GM18517 (cell line): ENCODE results near the gene GFRA1.

ENCODE experiments used
- ATAC-seq: cut with Tn5 transposase; IDR thresholded peaks from one replicate; pipeline ENCODE4 v1.9.1; 2021; ENCODE audit warnings: mild to moderate bottlenecking, moderate library complexity; ENCODE audit not compliant: unreplicated experiment

The GFRA1 gene

DNA sequence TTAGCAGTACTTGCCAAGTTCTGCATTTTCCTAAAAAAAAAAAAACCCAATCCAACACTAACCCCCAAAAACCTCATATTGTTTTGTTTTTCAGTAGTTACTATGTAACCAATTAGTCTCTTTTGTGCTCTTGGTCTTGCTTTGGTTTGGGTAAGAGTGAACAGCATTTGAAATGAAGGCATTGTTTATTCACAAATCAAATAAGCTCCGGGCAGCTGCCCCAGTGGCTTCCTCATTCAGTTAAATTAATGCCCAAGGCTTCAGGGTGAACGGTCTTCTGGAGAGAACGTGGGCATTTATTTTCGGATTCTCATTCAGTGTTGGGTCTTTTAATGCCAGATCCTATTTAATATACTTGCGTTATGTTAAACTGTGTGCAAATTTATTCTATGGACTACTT is 108.7 kb downstream of the GFRA1 start:
- no peak for ATAC-seq

DNA sequence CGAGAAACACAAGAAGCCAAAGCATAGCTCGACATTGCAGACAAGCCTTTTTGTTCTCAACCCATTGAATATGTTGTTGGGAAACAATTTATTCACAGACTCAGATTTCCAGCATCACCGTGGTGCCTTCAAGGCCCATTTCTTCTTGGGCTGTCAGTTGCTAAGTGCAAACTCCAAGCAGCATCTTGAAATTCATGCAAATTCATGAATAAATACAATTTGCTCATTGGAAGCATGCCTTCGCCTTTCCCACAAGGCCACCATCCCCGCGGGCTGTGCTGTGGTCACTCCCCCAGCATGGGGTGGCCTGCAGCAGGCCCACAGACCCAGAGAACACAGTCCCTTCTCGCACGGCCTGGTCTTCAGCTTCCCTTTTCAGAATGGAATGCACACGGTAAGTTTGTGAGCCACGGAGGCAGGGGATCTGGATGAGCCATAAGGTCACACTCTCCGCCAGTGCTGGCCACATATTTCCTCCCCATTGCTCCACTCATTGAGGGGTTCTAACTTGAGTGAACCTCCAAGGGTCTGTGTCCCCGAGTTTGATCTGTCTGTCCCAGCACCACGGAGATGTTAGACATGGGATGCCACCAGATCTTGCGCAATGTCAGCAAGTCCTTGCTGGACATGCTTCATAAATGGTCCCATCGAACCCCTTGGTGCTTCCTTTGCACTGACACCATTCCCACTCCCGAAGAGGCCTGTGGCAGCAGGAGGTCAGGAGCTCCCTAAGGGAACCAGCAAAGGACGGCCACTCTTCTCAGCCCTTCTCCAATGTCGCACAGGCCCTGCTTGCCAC is 109.5 kb downstream of the GFRA1 start:
- ATAC-seq: no peak

DNA sequence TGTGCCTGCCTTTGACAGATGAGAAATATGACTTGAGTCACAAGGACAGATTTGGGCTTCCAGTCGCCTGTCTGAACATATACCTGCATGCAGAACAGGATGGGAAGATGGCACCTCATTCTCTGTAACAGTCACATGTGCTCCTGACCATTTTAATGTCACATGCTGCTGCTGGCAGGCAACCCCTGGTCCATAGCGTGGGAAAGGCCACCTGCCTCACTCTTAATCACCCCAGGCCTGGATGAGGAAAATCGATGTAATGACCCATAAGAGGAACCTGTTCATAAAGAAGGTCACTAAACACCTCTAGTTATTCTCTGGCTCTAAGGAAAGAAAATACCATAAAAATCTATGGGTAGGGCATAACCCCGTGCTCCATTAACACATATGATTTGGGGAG is 110.2 kb downstream of the GFRA1 start:
- no peak for ATAC-seq

DNA sequence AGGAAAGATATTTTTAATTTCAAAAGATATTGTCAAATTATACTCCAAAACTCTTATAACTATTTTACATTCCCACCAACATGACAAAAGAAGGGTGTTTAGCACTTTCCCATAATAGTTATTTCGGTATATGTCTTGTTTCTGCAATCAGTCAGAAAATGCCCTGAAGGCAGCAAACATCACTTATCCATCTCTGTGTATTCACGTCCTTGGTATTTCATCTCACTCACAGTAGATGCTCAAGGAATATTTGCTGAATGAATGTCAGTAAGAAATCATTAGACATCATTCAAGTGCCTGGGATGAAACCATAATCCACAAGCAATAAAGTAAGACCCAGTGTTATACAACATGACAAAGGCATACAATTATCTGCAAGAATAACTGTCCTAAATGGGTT is 112.7 kb downstream of the GFRA1 start:
- ATAC-seq: no peak

DNA sequence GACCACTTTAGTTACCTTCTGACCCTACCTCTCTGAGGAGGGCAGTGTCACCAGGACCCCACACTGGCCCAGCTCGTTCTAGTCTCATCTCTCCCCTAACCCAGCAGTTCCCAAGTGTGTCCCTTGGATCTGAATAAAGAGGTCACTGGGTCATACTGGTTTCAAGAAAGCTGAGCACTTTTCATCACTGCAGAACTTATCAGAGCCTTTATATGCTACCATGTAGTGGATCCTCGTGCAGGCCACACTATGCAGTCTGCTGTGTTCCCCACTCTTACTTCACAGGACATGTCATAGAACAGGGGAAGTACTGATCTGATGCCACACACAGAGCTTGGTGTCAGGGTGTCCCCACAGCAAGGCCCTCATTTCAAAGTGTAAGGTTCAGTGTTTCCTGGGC is 113.8 kb downstream of the GFRA1 start:
- ATAC-seq: no peak

DNA sequence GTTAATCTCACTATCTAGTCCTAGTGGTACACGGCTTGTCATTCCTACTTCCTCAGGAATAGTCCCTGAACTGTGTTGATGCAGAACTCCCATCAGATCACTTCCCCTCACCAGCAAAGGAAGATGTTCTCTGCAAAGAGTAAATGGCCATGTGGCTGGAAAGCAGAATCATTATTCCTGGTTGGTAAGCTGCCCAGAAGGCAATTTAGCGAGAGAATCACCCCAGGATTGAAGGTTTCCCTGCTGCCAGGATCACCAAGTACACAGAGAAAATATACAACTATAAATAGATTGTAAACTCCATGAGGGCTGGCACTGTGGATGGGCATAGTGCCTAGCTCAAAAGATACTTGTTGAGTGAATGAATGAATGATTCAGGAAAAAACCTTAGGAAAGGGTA is 115.0 kb downstream of the GFRA1 start:
- no peak for ATAC-seq

DNA sequence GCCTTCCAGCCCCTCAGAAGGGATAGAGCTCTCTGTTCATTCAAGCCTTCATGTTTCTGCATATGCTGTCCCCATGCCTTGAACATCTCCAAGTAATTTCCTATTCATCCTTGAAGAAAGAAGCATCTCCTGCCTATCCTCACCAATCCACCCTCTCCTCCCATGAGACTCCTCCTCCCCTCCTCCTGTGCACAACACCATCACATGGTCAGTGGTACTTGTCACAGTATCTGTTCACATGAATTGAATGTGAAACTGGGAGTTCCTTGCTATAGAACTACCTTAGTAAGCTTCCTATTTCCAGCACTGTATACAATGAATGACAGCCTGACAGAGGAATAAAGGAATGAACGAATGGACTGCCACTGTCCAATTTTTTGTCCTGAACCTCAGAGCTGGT is 115.5 kb downstream of the GFRA1 start:
- no peak for ATAC-seq

DNA sequence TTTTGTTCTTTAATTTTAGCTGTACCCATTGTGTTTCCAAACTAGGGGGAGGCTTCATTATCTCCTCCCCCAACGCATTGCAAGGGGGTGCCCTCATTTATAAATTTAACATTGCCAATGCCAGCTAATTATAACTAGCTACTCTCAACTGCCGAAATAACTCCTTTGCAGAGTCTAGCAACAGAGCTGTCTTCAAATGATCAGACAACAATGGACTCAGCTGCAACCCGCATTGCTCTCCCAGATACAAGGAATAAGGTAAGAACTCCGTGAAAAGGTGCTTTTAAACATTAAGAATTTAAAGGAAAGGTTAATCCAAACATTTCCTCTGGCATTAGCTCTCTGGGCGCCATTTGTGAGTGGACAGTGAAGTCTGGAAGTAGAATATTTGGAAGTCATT is 116.2 kb downstream of the GFRA1 start:
- no peak for ATAC-seq

DNA sequence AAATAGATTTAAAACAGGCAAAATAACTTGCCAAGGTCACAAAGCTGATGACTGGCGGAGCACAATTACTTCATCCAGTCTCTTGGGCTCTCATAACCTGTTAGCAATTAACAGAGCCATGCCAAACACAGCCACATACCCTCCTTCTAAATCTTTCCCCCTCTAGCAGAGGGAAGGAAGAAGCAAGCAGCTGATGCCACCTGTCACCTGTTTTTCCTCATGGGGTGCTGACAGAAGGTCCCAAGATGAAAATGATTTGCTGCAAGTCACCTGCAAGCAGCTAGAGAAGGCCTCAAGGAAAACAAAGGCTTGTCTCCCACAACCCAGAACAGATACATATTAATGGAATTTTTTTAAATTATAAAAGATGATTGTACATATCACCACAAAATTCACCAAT is 117.8 kb downstream of the GFRA1 start:
- ATAC-seq: no peak

DNA sequence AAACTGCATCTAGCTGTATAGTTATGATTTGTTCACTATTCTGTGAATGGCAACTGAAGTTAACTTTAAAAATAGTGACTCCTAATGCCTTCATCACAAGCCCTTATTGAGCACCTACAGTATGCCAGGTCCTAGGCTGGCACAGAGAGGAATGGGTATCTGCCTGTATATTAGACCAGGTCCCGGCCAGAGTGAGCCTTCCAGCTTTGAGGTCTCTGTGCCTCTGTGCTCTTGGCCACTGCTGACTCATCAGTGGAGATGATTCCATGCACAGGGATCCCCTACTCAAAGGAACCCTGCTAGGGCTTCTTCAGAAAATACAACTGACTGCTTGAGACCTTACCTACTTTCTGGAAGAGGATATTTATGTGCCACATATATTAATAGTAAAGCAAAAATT is 118.4 kb downstream of the GFRA1 start:
- no peak for ATAC-seq

DNA sequence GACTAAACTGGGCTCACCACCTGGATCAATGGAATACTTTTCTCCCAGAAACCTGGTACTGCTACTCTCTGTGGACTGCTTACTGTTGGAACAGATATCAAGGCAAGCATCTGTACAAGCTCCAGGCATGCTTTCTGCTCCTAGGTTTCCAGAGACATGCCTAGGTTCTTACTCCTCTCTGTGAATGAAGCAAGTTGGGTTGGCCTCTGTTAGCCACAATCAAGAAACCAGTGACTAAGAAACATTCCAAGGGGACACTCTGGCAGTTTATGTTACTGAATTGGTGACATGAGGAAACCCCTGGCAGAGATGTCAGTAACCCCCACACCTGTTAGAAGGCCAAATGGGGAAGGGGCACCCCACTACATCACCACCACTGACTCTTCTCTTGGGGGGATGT is 121.9 kb downstream of the GFRA1 start:
- no peak for ATAC-seq

DNA sequence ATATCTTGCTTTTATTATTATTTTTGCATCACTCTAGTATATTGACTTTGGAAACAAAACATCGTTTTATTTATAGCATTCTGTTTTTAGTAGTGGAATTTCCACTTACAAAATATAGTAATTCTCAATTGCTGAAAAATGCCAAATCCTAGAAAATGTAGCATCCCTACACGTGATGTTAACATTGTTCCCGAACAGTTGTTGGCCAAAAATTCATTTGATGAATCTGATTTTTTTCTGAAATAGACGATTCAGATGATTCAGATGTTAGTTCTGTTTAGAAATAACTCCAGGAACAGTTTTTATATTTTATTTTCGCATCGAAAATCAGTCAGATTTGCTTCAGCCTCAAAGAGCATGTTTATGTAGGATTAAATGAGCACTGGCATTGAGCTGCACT is 122.4 kb downstream of the GFRA1 start:
- no peak for ATAC-seq

DNA sequence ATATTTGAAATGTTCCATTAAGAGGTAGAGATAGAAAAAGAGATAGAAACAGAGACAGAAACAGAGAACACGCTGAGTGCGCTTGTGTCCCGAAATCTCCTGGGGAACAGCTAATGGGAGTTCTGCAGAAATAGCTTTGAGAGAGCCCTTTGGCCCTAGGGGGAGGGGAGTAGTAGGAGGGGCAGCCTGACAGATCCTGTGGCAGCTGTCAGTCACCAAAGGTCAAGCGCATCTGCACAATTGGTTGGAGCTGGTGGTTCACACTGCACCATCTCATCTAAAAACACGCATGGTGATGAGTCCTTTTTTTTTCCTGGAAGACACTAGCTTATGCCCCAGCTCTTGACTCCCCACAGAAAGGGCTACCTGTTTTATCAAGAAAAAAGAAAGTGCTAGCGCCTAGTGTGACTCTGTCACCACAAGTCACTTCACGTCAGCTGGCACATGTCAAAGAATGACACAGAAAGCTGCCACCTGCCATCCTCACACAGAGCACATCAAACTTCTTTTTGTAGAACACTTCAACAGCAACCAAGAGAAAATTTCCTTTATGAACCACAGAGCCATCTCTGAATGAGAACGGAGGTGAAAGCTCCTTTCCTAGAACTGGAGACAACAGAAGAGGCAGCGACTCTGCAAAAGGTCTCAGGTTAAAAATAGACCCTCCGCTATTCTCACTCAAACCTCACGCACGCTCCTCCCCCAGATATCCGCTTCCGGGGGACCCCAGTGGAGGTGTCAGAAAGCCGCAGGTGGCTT is 125.7 kb downstream of the GFRA1 start:
- ATAC-seq: no peak

DNA sequence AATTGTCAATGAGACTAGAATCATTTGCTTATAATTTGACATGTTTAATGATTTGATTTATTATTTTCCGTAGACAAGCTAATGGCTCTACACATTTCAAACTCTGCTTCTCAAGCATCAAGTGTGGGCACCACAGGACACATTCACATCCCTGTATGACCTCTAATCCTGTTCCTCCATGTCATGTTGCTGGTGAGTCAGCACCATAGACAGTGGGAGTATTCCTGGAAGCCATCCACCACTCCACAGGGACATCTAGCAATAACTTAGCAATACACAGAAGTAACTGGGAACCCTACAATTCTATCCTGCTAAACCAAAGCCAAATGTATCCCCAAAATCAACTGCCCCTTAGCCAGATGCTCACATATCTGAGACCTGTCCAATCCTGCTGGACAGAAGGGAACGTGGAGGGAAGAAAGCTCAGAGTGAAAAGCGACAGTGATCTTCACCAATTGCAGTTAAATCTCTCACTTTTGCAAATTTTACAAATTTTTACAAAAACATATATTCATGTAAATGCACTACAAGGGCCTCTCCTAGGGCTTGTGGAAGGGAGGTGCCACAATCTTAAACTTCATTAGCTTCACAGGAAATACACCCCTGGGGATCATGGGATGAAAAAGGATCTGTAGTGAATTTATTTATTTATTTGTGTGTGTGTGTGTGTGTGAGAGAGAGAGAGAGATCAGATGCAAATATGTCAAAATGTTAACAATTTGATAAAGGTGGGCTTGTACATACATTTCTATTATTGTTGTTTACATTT is 126.5 kb downstream of the GFRA1 start:
- ATAC-seq: no peak

DNA sequence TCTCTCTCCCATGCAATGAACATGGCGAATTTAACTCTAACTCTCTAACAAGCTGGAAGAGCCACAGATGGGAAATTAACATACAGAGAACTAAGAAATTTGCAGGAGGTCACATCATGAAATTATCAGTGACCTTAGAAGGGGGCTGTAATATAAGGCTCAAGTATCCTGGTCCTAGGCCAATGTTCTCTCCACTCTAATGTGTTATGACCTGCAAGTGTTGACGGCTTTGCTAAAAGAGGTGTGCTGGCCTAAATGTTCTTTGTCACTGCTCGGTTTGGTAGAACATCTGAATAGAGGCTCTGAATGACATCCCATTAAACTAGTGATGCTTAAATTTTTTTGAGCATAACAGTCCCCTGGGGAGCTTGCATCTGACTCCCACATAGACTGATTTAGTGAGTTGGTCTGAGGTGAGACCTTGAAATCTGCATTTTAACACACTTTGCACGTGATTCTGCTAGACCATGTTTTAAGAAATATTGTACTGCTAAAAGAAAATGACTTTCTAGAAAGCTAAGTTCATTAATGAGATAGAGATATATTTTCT is 129.3 kb downstream of the GFRA1 start:
- no peak for ATAC-seq

DNA sequence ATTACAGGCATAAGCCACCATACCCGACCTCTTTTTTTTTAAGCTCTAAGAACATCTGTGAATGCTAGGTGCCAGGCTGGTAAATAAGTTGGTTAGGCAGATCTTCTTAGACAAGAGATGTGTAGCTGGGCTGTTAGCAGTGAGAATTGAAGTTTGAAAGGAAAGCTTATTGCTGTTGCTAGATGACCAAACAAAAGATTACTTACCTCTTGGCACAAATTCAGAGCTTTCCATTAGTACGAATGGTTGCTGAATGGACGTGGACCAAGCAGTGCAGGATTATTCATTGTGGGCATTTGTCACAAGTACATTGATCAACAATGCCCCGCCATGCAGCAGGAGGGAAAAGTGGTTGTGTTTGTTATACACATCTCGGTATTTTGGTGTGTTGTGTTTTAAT is 131.2 kb downstream of the GFRA1 start:
- ATAC-seq: no peak

DNA sequence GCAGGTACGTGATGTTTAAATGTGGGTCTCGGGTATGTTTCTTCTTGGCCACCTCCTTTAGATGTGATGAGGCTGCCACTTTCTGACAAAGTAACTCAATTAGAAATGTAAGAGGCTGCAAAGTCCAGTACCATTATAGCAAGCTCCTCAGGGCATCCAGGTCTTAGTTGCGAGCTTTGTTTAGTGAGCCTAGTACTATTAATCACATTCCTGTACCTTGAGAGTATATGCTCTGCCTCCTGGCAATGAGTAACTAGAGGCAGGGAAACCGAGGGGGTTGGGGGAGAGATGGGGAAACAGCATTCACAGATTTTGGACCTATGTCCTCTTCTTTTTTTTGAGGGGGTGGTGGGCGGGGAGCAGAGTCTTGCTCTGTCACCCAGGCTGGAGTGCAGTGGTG is 131.8 kb downstream of the GFRA1 start:
- no peak for ATAC-seq

DNA sequence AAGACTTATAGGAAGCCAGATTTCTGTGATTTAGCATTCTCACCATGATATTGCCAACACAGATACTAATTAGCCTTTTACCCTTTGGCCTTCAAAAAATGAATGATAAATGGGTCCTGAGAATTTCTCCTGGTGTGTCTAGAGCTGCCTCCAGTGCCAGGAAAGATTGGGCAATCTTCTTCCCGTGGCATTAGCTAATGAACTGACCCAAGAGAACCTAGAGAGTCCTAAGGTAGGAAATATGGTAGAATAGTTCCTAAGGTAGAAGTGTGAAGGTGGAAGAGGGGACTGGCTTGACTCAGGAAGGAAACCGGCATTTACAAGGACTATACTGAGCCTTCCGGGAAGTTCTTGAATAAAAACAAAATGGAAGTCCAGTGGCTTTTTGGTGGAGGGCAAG is 133.1 kb downstream of the GFRA1 start:
- no peak for ATAC-seq

DNA sequence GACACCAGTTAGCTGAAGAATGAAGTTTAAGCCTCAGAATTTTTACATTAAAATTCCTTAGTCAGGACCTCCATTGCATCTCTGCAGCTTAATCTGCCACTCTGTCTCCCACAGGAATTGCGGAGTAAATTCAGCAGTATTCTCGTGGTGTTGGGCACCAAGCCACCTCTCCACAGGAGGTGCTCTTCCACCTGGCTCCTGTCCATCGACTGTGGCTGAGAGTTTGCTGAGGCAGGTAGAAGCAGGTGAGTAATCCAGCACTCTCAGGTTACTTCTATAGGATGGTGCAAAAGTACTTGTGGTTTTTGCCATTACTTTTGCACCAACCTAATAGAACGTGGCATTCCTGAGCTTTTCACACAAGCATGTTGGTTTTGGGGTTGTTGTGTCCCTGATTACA is 134.1 kb downstream of the GFRA1 start:
- no peak for ATAC-seq

DNA sequence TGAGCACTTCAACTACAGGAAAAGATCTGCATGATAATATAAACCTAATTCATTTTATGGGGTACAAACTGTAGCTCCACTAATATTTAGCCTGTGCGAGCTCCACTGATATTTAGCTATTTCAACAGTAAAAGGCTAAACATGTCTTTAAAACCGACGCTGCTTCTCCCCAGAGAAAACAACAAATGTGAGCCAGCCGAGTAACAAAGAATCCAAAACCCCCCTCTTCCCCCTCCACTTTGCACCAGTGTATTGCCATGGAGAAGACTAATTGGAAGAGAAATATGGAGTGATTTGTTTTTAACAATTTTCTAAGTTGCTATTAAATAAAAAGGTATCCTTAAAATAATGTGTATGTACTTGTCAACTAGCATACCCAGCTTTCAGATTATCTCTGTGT is 136.7 kb downstream of the GFRA1 start:
- no peak for ATAC-seq

DNA sequence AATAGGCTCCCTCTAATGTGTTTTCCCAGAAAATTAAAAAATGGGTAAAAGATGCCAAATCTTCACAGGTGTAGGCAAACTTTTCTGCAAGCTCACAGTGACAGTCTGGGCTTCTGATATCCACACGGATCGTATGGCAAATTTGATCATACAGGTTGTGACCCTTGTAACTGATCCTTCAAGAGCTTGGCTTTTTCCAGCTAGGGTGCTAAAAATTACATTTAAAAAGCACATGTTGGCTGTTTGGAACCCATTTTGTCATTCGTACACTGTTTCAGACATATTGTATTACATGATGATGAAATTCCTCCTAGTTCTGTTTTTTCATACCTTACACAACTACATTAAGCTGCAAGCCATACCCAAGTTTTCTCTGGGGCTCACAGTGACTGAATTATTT is 138.7 kb downstream of the GFRA1 start:
- no peak for ATAC-seq

DNA sequence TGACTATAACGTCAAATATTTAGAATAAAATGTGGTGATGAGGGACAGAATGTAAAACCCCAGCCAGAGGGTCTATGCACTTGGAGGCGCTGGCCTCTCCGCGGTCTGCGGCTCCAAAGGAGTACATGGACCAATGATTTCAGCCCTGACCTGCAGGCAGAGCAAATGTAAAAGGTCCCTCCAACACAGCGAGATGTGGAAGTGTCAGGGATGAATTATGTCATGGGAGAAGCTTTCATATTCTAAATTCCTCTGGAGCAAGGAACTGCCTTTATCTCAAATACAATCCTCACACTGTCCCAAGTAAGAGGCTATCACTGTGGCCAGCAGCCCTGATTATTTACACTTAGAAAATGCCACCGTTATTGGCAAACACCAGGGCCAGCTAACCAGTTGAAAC is 139.4 kb downstream of the GFRA1 start:
- ATAC-seq: no peak
